Measurements from ENCODE around the gene ITFG1.

The ITFG1 gene

GRCh38 chr16:47460711-47461597 is at the start of gene ITFG1, which contains the start of gene PHKB:
TSS of gene ITFG1 (minus strand) at chr16:47461063. CDS start at chr16:47461045, 18 bp downstream.
TSS of gene PHKB (plus strand) at chr16:47461331. CDS start at chr16:47461351, 20 bp downstream.
- peak; percentile 17 for DNase-seq

- DNase-seq = no peak
Observed at GRCh38 chr16:47507701-47508100, 46.8 kb upstream of the ITFG1 start.

GRCh38 chr16:47506800-47507199 is 45.9 kb upstream of the ITFG1 start:
- DNase-seq = no peak

GRCh38 chr16:47504599-47504998 is 43.7 kb upstream of the ITFG1 start:
- no peak for DNase-seq

- no peak for DNase-seq
Observed at GRCh38 chr16:47503936-47504335, 43.1 kb upstream of the ITFG1 start.

- no peak for DNase-seq
Observed at GRCh38 chr16:47499700-47500264, 38.9 kb upstream of the ITFG1 start.

GRCh38 chr16:47499080-47499699 is 38.3 kb upstream of the ITFG1 start:
- no peak for DNase-seq

- DNase-seq = no peak
Observed at GRCh38 chr16:47493381-47494337, 32.8 kb upstream of the ITFG1 start.

GRCh38 chr16:47492428-47493377 is 31.8 kb upstream of the ITFG1 start:
- no peak for DNase-seq

GRCh38 chr16:47492036-47492427 is 31.2 kb upstream of the ITFG1 start:
- DNase-seq = no peak

GRCh38 chr16:47490471-47490870 is 29.6 kb upstream of the ITFG1 start:
- no peak for DNase-seq

GRCh38 chr16:47488051-47488450 is 27.2 kb upstream of the ITFG1 start:
- no peak for DNase-seq

- no peak for DNase-seq
Observed at GRCh38 chr16:47486856-47487255, 26.0 kb upstream of the ITFG1 start.

GRCh38 chr16:47483616-47484015 is 22.8 kb upstream of the ITFG1 start:
- no peak for DNase-seq

- no peak for DNase-seq
Observed at GRCh38 chr16:47481698-47482374, 21.0 kb upstream of the ITFG1 start.

- no peak for DNase-seq
Observed at GRCh38 chr16:47480410-47480809, 19.5 kb upstream of the ITFG1 start.

- no peak for DNase-seq
Observed at GRCh38 chr16:47477679-47478078, 16.8 kb upstream of the ITFG1 start.

GRCh38 chr16:47476654-47477345 is 15.9 kb upstream of the ITFG1 start:
- no peak for DNase-seq

- no peak for DNase-seq
Observed at GRCh38 chr16:47475786-47476185, 14.9 kb upstream of the ITFG1 start.

- no peak for DNase-seq
Observed at GRCh38 chr16:47473792-47474191, 12.9 kb upstream of the ITFG1 start.

All from cortex of kidney (tissue), 1 donor.